Activated B cell treated with CpG ODN at 0.5 μM for 24 hours (primary cell): ENCODE results near the gene EPS8L2. TPM values are rescaled to one million over a fixed set of nuclear protein-coding genes. Genes with fewer than 3 reads are reported as not detected.

ENCODE experiments used
- ATAC-seq: fragments of 200-7000 bp; cut with Tn5 transposase; one replicate; pipeline ENCODE4 v1.10.0; 2021; ENCODE audit warnings: low read depth, mild to moderate bottlenecking, moderate library complexity
- CTCF ChIA-PET: fragments of 350-600 bp; sonication (Branson Sonifier 250); formaldehyde crosslinking; loops from one replicate; lab custom pipeline; 2021; ENCODE audit warnings: antibody characterized with exemption; lab: Charles Lee
- POLR2A ChIA-PET: fragments of 350-600 bp; sonication (Branson Sonifier 250); formaldehyde crosslinking; loops from one replicate; lab custom pipeline; 2021; ENCODE audit warnings: antibody characterized with exemption; lab: Charles Lee
- DNase-seq: peaks from one replicate; pipeline ENCODE4 v3.0.0; 2022
- H3K27ac Mint-ChIP-seq: one replicate; pipeline ENCODE4 v1.8.0; 2020; ENCODE audit warnings: mixed read lengths
- H3K27me3 Mint-ChIP-seq: one replicate; pipeline ENCODE4 v1.8.0; 2021; ENCODE audit warnings: mixed read lengths
- H3K36me3 Mint-ChIP-seq: one replicate; pipeline ENCODE4 v1.8.0; 2021; ENCODE audit warnings: low read depth, mixed read lengths
- H3K4me1 Mint-ChIP-seq: one replicate; pipeline ENCODE4 v1.8.0; 2021; ENCODE audit warnings: mixed read lengths
- H3K4me3 Mint-ChIP-seq: one replicate; pipeline ENCODE4 v1.8.0; 2020; ENCODE audit warnings: mild to moderate bottlenecking, mixed read lengths
- H3K9me3 Mint-ChIP-seq: one replicate; pipeline ENCODE4 v1.8.0; 2020; ENCODE audit warnings: mixed read lengths
- CTCF ChIP-seq: fragments of 200-600 bp; IDR thresholded peaks from one replicate; pipeline ENCODE4 v1.8.0; 2022; ENCODE audit warnings: antibody characterized with exemption, mild to moderate bottlenecking
- intact Hi-C: fragments of 100-400 bp; cut with micrococcal nuclease; formaldehyde crosslinking; loops from one replicate; pipeline ENCODE4 v1.15.1; 2024
- total RNA-seq: library from RNA; stranded (reverse); gene quantifications from 2 replicates; pipeline ENCODE4 v1.2.3, GENCODE V29; 2022

EPS8L2 gene
- total RNA-seq, 1 donor from 2014 or later: 5.9 TPM

GRCh38 chr11:763549-764321 is 57.7 kb downstream of the EPS8L2 start:
- ATAC-seq (no peak), DNase-seq (no peak)
- POLR2A ChIA-PET: no interaction called here
- H3K27me3 Mint-ChIP-seq: no peaks in the 10 kb centered on the region
- H3K36me3 Mint-ChIP-seq: peaks cover 72% of the 10 kb centered on the region
- peaks cover 3% of the 10 kb centered on the region for H3K4me1 Mint-ChIP-seq
- CTCF ChIA-PET: no interaction called here
- intact Hi-C loops: no loop called here
- TF ChIP-seq CTCF: no peak
- H3K4me3 Mint-ChIP-seq: no peak overlapping the region
- H3K27ac Mint-ChIP-seq: no peak overlapping the region
- no peaks in the 10 kb centered on the region for H3K9me3 Mint-ChIP-seq

GRCh38 chr11:764322-765024 is 58.4 kb downstream of the EPS8L2 start:
- DNase-seq (no peak), ATAC-seq (no peak)
- CTCF ChIA-PET: interaction anchor here (1.2 kb wide), 1 partner anchor 16 kb away, joined by 3 read pairs; no protein-coding TSS in a partner anchor
- no peaks in the 10 kb centered on the region for H3K27me3 Mint-ChIP-seq
- POLR2A ChIA-PET: no interaction called here
- no peak overlapping the region for H3K4me3 Mint-ChIP-seq
- peaks cover 68% of the 10 kb centered on the region for H3K36me3 Mint-ChIP-seq
- H3K9me3 Mint-ChIP-seq: no peaks in the 10 kb centered on the region
- intact Hi-C loops: loop anchor here (1.0 kb wide), 7 partner anchors 13 to 209 kb away; partner anchors contain the start of genes GATD1, SLC25A22 and TALDO1
- H3K27ac Mint-ChIP-seq: no peak overlapping the region
- peaks cover 3% of the 10 kb centered on the region for H3K4me1 Mint-ChIP-seq
- no peak for TF ChIP-seq CTCF

GRCh38 chr11:765025-765801 is 59.2 kb downstream of the EPS8L2 start:
- DNase-seq (peak; percentile 55), ATAC-seq (peak; percentile 91)
- POLR2A ChIA-PET: interaction anchor here (1.1 kb wide), 1 partner anchor 32 kb away, joined by 3 read pairs; no protein-coding TSS in a partner anchor
- no peak for TF ChIP-seq CTCF
- no peaks in the 10 kb centered on the region for H3K9me3 Mint-ChIP-seq
- H3K27ac Mint-ChIP-seq: no peak overlapping the region
- no peak overlapping the region for H3K4me3 Mint-ChIP-seq
- intact Hi-C loops: loop anchor here (1.0 kb wide), 7 partner anchors 12 to 210 kb away; partner anchors contain the start of genes GATD1, SLC25A22 and TALDO1
- H3K36me3 Mint-ChIP-seq: peaks cover 68% of the 10 kb centered on the region
- H3K27me3 Mint-ChIP-seq: no peaks in the 10 kb centered on the region
- peaks cover 3% of the 10 kb centered on the region for H3K4me1 Mint-ChIP-seq
- CTCF ChIA-PET: interaction anchor here (1.2 to 1.5 kb wide), 2 partner anchors 17 to 103 kb away, joined by 3 read pairs; no protein-coding TSS in a partner anchor

- H3K27me3 Mint-ChIP-seq: no peaks in the 10 kb centered on the region
- H3K27ac Mint-ChIP-seq: no peak overlapping the region
- peaks cover 71% of the 10 kb centered on the region for H3K36me3 Mint-ChIP-seq
- CTCF ChIA-PET: interaction anchor here (1.5 kb wide), 1 partner anchor 103 kb away, joined by 3 read pairs; no protein-coding TSS in a partner anchor
- ATAC-seq: no peak
- H3K4me3 Mint-ChIP-seq: no peak overlapping the region
- POLR2A ChIA-PET: interaction anchor here (1.1 kb wide), 1 partner anchor 31 kb away, joined by 3 read pairs; no protein-coding TSS in a partner anchor
- peaks cover 3% of the 10 kb centered on the region for H3K4me1 Mint-ChIP-seq
- intact Hi-C loops: loop anchor here (1.0 kb wide), 7 partner anchors 12 to 210 kb away; partner anchors contain the start of genes GATD1, SLC25A22 and TALDO1
- no peak for DNase-seq
- H3K9me3 Mint-ChIP-seq: no peaks in the 10 kb centered on the region
- TF ChIP-seq CTCF: no peak
Observed at GRCh38 chr11:765802-766091, 59.7 kb downstream of the EPS8L2 start.
